Measurements from ENCODE around the gene FSTL4. TPM values are rescaled to one million over a fixed set of nuclear protein-coding genes. Genes with fewer than 3 reads are reported as not detected.

Gene FSTL4
- total and polyA plus RNA-seq, 2 of the 13 experiments (the other 11 are each of a cell fraction or from before 2014, with no cell fraction given), result 2.1 to 3.0 TPM

DNA sequence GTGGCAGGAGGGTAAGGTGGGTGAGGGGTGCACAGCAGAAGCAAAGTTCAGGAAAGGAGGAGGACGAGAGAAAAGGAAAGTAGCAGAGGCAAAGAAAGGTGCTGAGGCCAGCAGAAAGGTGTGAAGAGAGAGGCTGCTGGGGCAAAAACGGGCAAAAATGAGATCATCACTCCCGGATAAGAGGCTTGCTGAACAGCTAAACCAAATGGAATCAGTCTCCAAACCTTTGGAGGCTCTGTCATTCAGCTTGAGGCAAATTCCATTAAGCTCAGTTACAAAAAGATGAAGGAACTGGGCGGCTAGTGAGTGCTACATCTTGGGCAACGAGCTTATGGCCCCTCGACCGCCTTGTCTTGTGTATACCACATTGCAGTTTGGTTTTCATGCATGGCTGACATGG is 136.4 kb downstream of the FSTL4 start:
- 7% methylated on average over 7 of the region's 7 CpGs for WGBS (ENCODE audit: low lambda C conversion rate)
- DNase-seq (ENCODE audit: low spot score) (no peak), FAIRE-seq (no peak), ATAC-seq (no peak)
- in situ Hi-C loops (cut with HindIII; ENCODE audit: extremely low pct_ligation_motif_present, low pct_unique_long_range_greater_than_20kb) (no loop called here), intact Hi-C loops (cut with micrococcal nuclease; ENCODE audit: unreplicated experiment) (no loop called here)
- H3K36me3 ChIP-seq (replicated peaks in 1 of 2; ENCODE audit: control insufficient read depth in 1 of 2, insufficient read depth in 2 of 2, low read length in 2 of 2), result no peaks in the 10 kb centered on the region
- no peak overlapping the region for H3K9ac ChIP-seq (ENCODE audit: insufficient read depth, low read depth, low read length)
- H3K4me1 ChIP-seq (ENCODE audit: insufficient read depth, low read length), result no peaks in the 10 kb centered on the region
- CTCF ChIA-PET (ENCODE audit: low intra/inter-chr PET ratio, low total read pairs), result no interaction called here
- no peaks in the 10 kb centered on the region for H3K79me2 ChIP-seq (ENCODE audit: insufficient read depth, low read length)
- TF ChIP-seq MAFK (conservative IDR thresholded peaks at IDR 0.05 in 1 of 2, IDR thresholded peaks at IDR 0.05 in 1 of 2; ENCODE audit: low read length in 2 of 2) (0 out of 4 replicates have a peak, but pooled peaks of 1 of the 2 experiments have one; percentile 1), NFRKB (IDR thresholded peaks at IDR 0.05) (no peak), ZNF33A (CRISPR knock-in tag; IDR thresholded peaks at IDR 0.05; ENCODE audit: borderline replicate concordance) (no peak), ELF3 (CRISPR knock-in tag; IDR thresholded peaks at IDR 0.05) (no peak)
- no peak overlapping the region for H2AFZ ChIP-seq (ENCODE audit: low read length)
- no peak overlapping the region for H3K4me3 ChIP-seq (replicated peaks in 1 of 3; ENCODE audit: insufficient read depth in 1 of 3, low read depth in 2 of 3, low read length in 3 of 3)
- no peaks in the 10 kb centered on the region for H4K20me1 ChIP-seq (ENCODE audit: insufficient read depth, low read length)
- no peak overlapping the region for H3K4me2 ChIP-seq (ENCODE audit: low read depth, low read length)
- POLR2A ChIA-PET, result no interaction called here
- no peak overlapping the region for H3K27ac ChIP-seq (ENCODE audit: extremely low read length, insufficient read depth, low read length)
- no peaks in the 10 kb centered on the region for H3K9me3 ChIP-seq (ENCODE audit: low read length)
- no TSS peak for BruUV-seq (replicated peaks)
- H3K27me3 ChIP-seq (ENCODE audit: control insufficient read depth in 1 of 2, insufficient read depth in 2 of 2, low read length in 2 of 2), result peaks cover 3 to 30% of the 10 kb centered on the region in 2 experiments; a peak in 2 of 5 replicates

DNA sequence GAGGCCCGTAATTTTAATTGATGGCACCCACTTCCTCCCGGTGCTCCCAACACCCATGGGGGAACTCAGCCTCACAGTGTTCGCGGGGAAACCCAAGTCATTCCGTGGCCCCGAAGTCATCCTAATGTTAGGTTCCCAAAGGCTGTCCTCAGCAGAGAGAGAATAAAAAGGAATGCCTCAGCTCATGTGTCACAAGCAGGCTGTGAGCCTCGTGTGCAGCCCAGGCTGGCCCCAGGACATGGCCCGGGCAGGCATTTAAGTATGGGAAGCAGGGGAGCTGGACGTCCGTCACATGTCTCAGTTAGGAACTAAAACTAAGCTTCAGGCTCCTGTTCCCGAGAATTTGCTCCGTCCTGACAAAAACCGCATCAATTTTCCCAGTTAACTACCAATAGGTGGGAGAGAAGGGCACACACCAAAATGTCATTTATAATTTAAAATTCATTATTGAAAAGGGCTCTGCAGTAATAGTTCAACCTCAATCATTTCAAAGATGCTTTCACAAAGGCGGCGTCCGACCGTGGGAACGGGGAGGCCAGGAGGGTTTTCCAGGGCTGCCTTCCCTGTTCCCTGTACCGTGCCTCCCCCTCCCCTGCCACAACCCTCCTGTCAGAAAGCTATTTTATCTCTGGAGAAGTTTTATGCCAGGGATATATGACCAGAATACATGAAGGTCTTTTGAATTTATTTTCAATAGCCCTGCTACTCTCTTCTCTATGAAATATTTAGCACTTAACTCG is 137.3 kb downstream of the FSTL4 start:
- H2AFZ ChIP-seq (ENCODE audit: low read length), result no peak overlapping the region
- H3K4me3 ChIP-seq (replicated peaks in 1 of 3; ENCODE audit: insufficient read depth in 1 of 3, low read depth in 2 of 3, low read length in 3 of 3), result no peak overlapping the region
- no peak overlapping the region for H3K9ac ChIP-seq (ENCODE audit: insufficient read depth, low read depth, low read length)
- peaks cover 3 to 27% of the 10 kb centered on the region in 2 experiments; a peak in 2 of 5 replicates for H3K27me3 ChIP-seq (ENCODE audit: control insufficient read depth in 1 of 2, insufficient read depth in 2 of 2, low read length in 2 of 2)
- ChIA-PET CTCF (ENCODE audit: low intra/inter-chr PET ratio, low total read pairs) (no interaction called here), POLR2A (no interaction called here)
- intact Hi-C loops (cut with micrococcal nuclease; ENCODE audit: unreplicated experiment) (no loop called here), in situ Hi-C loops (cut with HindIII; ENCODE audit: extremely low pct_ligation_motif_present, low pct_unique_long_range_greater_than_20kb) (no loop called here)
- no peaks in the 10 kb centered on the region for H3K9me3 ChIP-seq (ENCODE audit: low read length)
- no peaks in the 10 kb centered on the region for H3K4me1 ChIP-seq (ENCODE audit: insufficient read depth, low read length)
- no peaks in the 10 kb centered on the region for H3K36me3 ChIP-seq (replicated peaks in 1 of 2; ENCODE audit: control insufficient read depth in 1 of 2, insufficient read depth in 2 of 2, low read length in 2 of 2)
- WGBS (ENCODE audit: low lambda C conversion rate), result 37% methylated on average over 15 of the region's 20 CpGs
- BruUV-seq (replicated peaks), result no TSS peak
- FAIRE-seq, result no peak
- no peak for DNase-seq (ENCODE audit: low spot score)
- no peak for ATAC-seq
- no peak overlapping the region for H3K4me2 ChIP-seq (ENCODE audit: low read depth, low read length)
- no peaks in the 10 kb centered on the region for H4K20me1 ChIP-seq (ENCODE audit: insufficient read depth, low read length)
- H3K79me2 ChIP-seq (ENCODE audit: insufficient read depth, low read length), result no peaks in the 10 kb centered on the region
- no peak overlapping the region for H3K27ac ChIP-seq (ENCODE audit: extremely low read length, insufficient read depth, low read length)
- TF ChIP-seq CREB1 (IDR thresholded peaks at IDR 0.05) (no peak), CREB1 (CRISPR knock-in tag; IDR thresholded peaks at IDR 0.05) (no peak), ZFP82 (CRISPR knock-in tag; IDR thresholded peaks at IDR 0.05; ENCODE audit: borderline replicate concordance) (no peak), ZNF562 (CRISPR knock-in tag; IDR thresholded peaks at IDR 0.05; ENCODE audit: borderline replicate concordance) (no peak), ZNF557 (CRISPR knock-in tag; IDR thresholded peaks at IDR 0.05) (no peak)
- TF ChIP-seq, protein P1, sequence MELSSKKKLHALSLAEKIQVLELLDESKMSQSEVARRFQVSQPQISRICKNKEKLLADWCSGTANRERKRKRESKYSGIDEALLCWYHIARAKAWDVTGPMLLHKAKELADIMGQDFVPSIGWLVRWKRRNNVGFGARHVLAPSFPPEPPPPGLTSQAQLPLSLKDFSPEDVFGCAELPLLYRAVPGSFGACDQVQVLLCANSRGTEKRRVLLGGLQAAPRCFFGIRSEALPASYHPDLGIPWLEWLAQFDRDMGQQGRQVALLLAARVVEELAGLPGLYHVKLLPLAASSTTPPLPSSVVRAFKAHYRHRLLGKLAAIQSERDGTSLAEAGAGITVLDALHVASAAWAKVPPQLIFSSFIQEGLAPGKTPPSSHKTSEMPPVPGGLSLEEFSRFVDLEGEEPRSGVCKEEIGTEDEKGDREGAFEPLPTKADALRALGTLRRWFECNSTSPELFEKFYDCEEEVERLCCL (CRISPR knock-in tag; IDR thresholded peaks at IDR 0.05; ENCODE audit: borderline replicate concordance), result no peak
- TF ChIP-seq, protein P2, sequence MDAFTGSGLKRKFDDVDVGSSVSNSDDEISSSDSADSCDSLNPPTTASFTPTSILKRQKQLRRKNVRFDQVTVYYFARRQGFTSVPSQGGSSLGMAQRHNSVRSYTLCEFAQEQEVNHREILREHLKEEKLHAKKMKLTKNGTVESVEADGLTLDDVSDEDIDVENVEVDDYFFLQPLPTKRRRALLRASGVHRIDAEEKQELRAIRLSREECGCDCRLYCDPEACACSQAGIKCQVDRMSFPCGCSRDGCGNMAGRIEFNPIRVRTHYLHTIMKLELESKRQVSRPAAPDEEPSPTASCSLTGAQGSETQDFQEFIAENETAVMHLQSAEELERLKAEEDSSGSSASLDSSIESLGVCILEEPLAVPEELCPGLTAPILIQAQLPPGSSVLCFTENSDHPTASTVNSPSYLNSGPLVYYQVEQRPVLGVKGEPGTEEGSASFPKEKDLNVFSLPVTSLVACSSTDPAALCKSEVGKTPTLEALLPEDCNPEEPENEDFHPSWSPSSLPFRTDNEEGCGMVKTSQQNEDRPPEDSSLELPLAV (CRISPR knock-in tag; conservative IDR thresholded peaks at IDR 0.05; ENCODE audit: low read depth), result no peak
- TF ChIP-seq, protein P3, sequence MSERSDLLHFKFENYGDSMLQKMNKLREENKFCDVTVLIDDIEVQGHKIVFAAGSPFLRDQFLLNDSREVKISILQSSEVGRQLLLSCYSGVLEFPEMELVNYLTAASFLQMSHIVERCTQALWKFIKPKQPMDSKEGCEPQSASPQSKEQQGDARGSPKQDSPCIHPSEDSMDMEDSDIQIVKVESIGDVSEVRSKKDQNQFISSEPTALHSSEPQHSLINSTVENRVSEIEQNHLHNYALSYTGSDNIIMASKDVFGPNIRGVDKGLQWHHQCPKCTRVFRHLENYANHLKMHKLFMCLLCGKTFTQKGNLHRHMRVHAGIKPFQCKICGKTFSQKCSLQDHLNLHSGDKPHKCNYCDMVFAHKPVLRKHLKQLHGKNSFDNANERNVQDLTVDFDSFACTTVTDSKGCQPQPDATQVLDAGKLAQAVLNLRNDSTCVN (CRISPR knock-in tag; IDR thresholded peaks at IDR 0.05; ENCODE audit: borderline replicate concordance), result no peak
- TF ChIP-seq, protein P4, sequence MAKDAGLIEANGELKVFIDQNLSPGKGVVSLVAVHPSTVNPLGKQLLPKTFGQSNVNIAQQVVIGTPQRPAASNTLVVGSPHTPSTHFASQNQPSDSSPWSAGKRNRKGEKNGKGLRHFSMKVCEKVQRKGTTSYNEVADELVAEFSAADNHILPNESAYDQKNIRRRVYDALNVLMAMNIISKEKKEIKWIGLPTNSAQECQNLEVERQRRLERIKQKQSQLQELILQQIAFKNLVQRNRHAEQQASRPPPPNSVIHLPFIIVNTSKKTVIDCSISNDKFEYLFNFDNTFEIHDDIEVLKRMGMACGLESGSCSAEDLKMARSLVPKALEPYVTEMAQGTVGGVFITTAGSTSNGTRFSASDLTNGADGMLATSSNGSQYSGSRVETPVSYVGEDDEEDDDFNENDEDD (CRISPR knock-in tag; IDR thresholded peaks at IDR 0.05; ENCODE audit: borderline replicate concordance), result no peak

Measured in HepG2 (cell line).